ENCODE data around the gene LINGO3.
"Not testable (repeated sequence)": the region's sequence is repeated elsewhere in the genome, so short reads cannot be mapped to it uniquely, and the experiment has no call there.

LINGO3 gene

GRCh38 chr19:2353887-2354592 is 46.1 kb upstream of the LINGO3 start:
- Histone ChIP-seq H3K27ac (ENCODE audit: poor library complexity, severe bottlenecking) (no peak overlapping the region), H3K36me3 (ENCODE audit: low read depth) (no peaks in the 10 kb centered on the region), H3K9me3 (ENCODE audit: severe bottlenecking) (no peaks in the 10 kb centered on the region), H3K4me1 (ENCODE audit: insufficient read depth, poor library complexity, severe bottlenecking) (no peaks in the 10 kb centered on the region), H3K4me3 (ENCODE audit: severe bottlenecking) (no peak overlapping the region), H3K27me3 (ENCODE audit: insufficient read depth, poor library complexity, severe bottlenecking) (peaks cover 9% of the 10 kb centered on the region)
- DNase-seq (ENCODE audit: low spot score) (peak; percentile 56), ATAC-seq (ENCODE audit: low read depth) (no peak)
- TF ChIP-seq, protein P1, sequence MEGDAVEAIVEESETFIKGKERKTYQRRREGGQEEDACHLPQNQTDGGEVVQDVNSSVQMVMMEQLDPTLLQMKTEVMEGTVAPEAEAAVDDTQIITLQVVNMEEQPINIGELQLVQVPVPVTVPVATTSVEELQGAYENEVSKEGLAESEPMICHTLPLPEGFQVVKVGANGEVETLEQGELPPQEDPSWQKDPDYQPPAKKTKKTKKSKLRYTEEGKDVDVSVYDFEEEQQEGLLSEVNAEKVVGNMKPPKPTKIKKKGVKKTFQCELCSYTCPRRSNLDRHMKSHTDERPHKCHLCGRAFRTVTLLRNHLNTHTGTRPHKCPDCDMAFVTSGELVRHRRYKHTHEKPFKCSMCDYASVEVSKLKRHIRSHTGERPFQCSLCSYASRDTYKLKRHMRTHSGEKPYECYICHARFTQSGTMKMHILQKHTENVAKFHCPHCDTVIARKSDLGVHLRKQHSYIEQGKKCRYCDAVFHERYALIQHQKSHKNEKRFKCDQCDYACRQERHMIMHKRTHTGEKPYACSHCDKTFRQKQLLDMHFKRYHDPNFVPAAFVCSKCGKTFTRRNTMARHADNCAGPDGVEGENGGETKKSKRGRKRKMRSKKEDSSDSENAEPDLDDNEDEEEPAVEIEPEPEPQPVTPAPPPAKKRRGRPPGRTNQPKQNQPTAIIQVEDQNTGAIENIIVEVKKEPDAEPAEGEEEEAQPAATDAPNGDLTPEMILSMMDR (IDR thresholded peaks at IDR 0.05; ENCODE audit: poor library complexity, severe bottlenecking): no peak

GRCh38 chr19:2353159-2353886 is 45.4 kb upstream of the LINGO3 start:
- ATAC-seq (ENCODE audit: low read depth) (no peak), DNase-seq (ENCODE audit: low spot score) (peak; percentile 55)
- no peaks in the 10 kb centered on the region for H3K36me3 ChIP-seq (ENCODE audit: low read depth)
- peaks cover 2% of the 10 kb centered on the region for H3K27me3 ChIP-seq (ENCODE audit: insufficient read depth, poor library complexity, severe bottlenecking)
- H3K27ac ChIP-seq (ENCODE audit: poor library complexity, severe bottlenecking): no peak overlapping the region
- TF ChIP-seq, protein P1 (IDR thresholded peaks at IDR 0.05; ENCODE audit: poor library complexity, severe bottlenecking): no peak
- H3K4me1 ChIP-seq (ENCODE audit: insufficient read depth, poor library complexity, severe bottlenecking): no peaks in the 10 kb centered on the region
- H3K4me3 ChIP-seq (ENCODE audit: severe bottlenecking): no peak overlapping the region
- H3K9me3 ChIP-seq (ENCODE audit: severe bottlenecking): no peaks in the 10 kb centered on the region

DNA sequence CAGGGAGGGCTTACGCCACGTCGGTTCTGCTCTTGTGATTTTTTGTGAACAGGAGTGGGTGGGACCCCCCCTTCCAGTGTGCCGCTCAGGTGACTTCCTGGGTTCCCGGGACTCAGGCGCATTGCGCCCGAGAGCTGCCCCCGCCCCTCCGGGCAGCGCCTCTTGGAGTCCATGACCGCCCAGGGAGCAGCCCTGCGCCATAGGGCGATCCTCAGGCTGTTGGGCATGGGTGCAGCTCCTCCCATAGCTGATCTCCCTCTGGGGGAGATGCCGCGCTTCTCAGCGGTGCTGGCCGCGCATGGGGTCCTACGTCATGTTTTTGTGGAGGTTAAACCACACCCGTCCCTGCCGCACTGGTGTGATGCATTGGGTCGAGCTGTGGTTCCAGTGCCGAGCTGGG is 44.2 kb upstream of the LINGO3 start:
- no peaks in the 10 kb centered on the region for H3K36me3 ChIP-seq (ENCODE audit: low read depth)
- TF ChIP-seq, protein P1 (IDR thresholded peaks at IDR 0.05; ENCODE audit: poor library complexity, severe bottlenecking): no peak
- peak; percentile 35 for DNase-seq (ENCODE audit: low spot score)

GRCh38 chr19:2351591-2351990 is 43.6 kb upstream of the LINGO3 start:
- no peaks in the 10 kb centered on the region for H3K27me3 ChIP-seq (ENCODE audit: insufficient read depth, poor library complexity, severe bottlenecking)
- no peak overlapping the region for H3K4me3 ChIP-seq (ENCODE audit: severe bottlenecking)
- H3K9me3 ChIP-seq (ENCODE audit: severe bottlenecking): no peaks in the 10 kb centered on the region
- TF ChIP-seq, protein P1 (IDR thresholded peaks at IDR 0.05; ENCODE audit: poor library complexity, severe bottlenecking): no peak
- DNase-seq (ENCODE audit: low spot score) (peak; percentile 59), ATAC-seq (ENCODE audit: low read depth) (no peak)
- H3K36me3 ChIP-seq (ENCODE audit: low read depth): no peaks in the 10 kb centered on the region
- H3K27ac ChIP-seq (ENCODE audit: poor library complexity, severe bottlenecking): no peak overlapping the region
- no peaks in the 10 kb centered on the region for H3K4me1 ChIP-seq (ENCODE audit: insufficient read depth, poor library complexity, severe bottlenecking)

More for the DNA sequence above, 44.2 kb upstream of the LINGO3 start:
- no peaks in the 10 kb centered on the region for H3K4me1 ChIP-seq (ENCODE audit: insufficient read depth, poor library complexity, severe bottlenecking)
- ATAC-seq (ENCODE audit: low read depth): no peak
- H3K27me3 ChIP-seq (ENCODE audit: insufficient read depth, poor library complexity, severe bottlenecking): no peaks in the 10 kb centered on the region
- H3K9me3 ChIP-seq (ENCODE audit: severe bottlenecking): no peaks in the 10 kb centered on the region
- H3K4me3 ChIP-seq (ENCODE audit: severe bottlenecking): no peak overlapping the region
- H3K27ac ChIP-seq (ENCODE audit: poor library complexity, severe bottlenecking): no peak overlapping the region

DNA sequence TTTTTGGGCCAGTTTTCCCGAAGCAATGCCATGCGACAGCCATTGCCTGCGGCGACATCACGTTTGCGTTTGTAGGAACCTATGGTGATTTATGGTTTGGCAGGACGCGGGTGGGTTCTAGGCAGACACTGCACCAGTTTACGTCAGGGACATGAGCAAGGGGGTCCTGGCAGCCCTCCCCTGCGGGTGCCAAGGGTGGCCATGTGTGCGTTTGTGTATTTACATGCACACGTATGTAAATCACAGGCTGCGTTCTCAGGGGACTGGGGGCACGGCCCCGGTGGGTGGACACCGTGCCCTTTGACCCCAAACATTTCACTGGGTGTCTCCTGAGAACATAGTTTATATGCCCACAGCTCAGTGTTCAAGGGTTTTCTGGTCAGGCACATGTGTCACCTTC is 42.7 kb upstream of the LINGO3 start:
- no peak overlapping the region for H3K4me3 ChIP-seq (ENCODE audit: severe bottlenecking)
- no peaks in the 10 kb centered on the region for H3K9me3 ChIP-seq (ENCODE audit: severe bottlenecking)
- no peaks in the 10 kb centered on the region for H3K36me3 ChIP-seq (ENCODE audit: low read depth)
- ATAC-seq (ENCODE audit: low read depth) (no peak), DNase-seq (ENCODE audit: low spot score) (no peak)
- TF ChIP-seq, protein P1 (IDR thresholded peaks at IDR 0.05; ENCODE audit: poor library complexity, severe bottlenecking): no peak
- no peaks in the 10 kb centered on the region for H3K4me1 ChIP-seq (ENCODE audit: insufficient read depth, poor library complexity, severe bottlenecking)
- H3K27ac ChIP-seq (ENCODE audit: poor library complexity, severe bottlenecking): no peak overlapping the region
- H3K27me3 ChIP-seq (ENCODE audit: insufficient read depth, poor library complexity, severe bottlenecking): no peaks in the 10 kb centered on the region

DNA sequence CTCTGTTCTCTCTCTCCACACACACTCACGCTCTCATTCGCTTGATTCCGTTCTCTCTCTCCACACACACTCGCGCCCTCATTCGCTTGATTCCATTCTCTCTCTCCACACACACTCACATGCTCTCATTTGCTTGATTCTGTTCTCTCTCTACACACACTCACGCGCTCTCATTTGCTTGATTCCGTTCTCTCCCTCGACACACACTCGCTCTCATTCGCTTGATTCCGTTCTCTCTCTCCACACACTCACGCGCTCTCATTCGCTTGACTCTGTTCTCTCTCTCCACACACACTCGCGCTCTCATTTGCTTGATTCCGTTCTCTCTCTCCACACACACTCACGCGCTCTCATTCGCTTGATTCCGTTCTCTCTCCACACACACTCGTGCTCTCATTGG is 41.9 kb upstream of the LINGO3 start:
- H3K36me3 ChIP-seq (ENCODE audit: low read depth); H3K27me3 ChIP-seq (ENCODE audit: insufficient read depth, poor library complexity, severe bottlenecking); ATAC-seq (ENCODE audit: low read depth); H3K4me1 ChIP-seq (ENCODE audit: insufficient read depth, poor library complexity, severe bottlenecking); H3K9me3 ChIP-seq (ENCODE audit: severe bottlenecking); DNase-seq (ENCODE audit: low spot score); H3K27ac ChIP-seq (ENCODE audit: poor library complexity, severe bottlenecking); H3K4me3 ChIP-seq (ENCODE audit: severe bottlenecking): not testable (repeated sequence)
